Neutrophil (primary cell): ENCODE measurements around the gene CFH.

Experiments used
- H3K27ac ChIP-seq: fragments of 200-600 bp; sonication (generic); 2 replicates; pipeline ENCODE4 v1.5.1; 2016; ENCODE audit warnings: mild to moderate bottlenecking, moderate library complexity
- H3K27me3 ChIP-seq: fragments of 200-600 bp; sonication (generic); 2 replicates; pipeline ENCODE4 v1.6.0; 2016; ENCODE audit warnings: mild to moderate bottlenecking
- H3K36me3 ChIP-seq: fragments of 200-600 bp; sonication (generic); 2 replicates; pipeline ENCODE4 v1.5.1; 2017
- H3K4me1 ChIP-seq, 2 experiments: fragments of 200-600 bp in 1 of 2; sonication (generic) in 1 of 2; 1 replicate in 1 of 2; 2 replicates in 1 of 2; pipeline versions ENCODE4 v1.5.1 to v1.6.1; 2013 to 2016; ENCODE audit warnings: low read depth in 1 of 2, low read length in 1 of 2, mild to moderate bottlenecking in 1 of 2, moderate library complexity in 1 of 2; ENCODE audit not compliant: control insufficient read depth in 1 of 2, insufficient read depth in 1 of 2
- H3K4me3 ChIP-seq, 2 experiments: fragments of 200-600 bp in 1 of 2; sonication (generic) in 1 of 2; 1 replicate in 1 of 2; 2 replicates in 1 of 2; pipeline ENCODE4 v1.5.1; 2013 to 2016; ENCODE audit warnings: low read depth in 1 of 2, low read length in 1 of 2, mild to moderate bottlenecking in 1 of 2, moderate library complexity in 1 of 2
- H3K9me3 ChIP-seq: fragments of 200-600 bp; sonication (generic); 2 replicates; pipeline ENCODE4 v1.5.1; 2016
- CTCF ChIP-seq: fragments of 200-600 bp; sonication (generic); IDR thresholded peaks from 2 replicates; pipeline ENCODE4 v1.5.1; 2016; ENCODE audit warnings: antibody characterized with exemption

The CFH gene

DNA sequence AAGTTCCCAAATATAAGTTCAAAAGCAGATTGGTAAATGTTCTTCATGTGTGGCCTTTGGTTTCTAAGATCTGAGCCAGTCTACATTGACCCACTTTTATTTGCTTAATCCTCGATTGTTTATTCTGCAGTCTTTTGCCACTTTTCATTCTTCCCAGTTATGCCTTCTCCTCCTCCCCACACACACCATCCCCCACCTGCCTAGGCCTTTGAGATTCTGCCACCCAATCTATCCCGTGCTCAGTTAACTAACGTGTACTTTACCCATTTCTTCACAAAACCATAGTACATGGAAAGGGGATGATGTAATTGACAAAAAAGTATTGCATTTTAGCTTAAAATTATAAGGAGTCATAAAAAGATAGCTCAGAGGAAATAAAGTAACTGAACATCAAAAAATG is 3.7 kb downstream of the CFH start:
- Histone ChIP-seq H3K36me3 (no peaks in the 10 kb centered on the region), H3K4me3 (no peak overlapping the region), H3K27ac (no peak overlapping the region), H3K9me3 (no peaks in the 10 kb centered on the region), H3K27me3 (no peaks in the 10 kb centered on the region), H3K4me1 (peaks cover 0 to 7% of the 10 kb centered on the region in 2 experiments)
- no peak for TF ChIP-seq CTCF

GRCh38 chr1:196659471-196659870 is 7.6 kb downstream of the CFH start:
- Histone ChIP-seq H3K4me3 (no peak overlapping the region), H3K27me3 (no peaks in the 10 kb centered on the region), H3K9me3 (no peaks in the 10 kb centered on the region), H3K4me1 (peaks cover 0 to 7% of the 10 kb centered on the region in 2 experiments), H3K27ac (no peak overlapping the region), H3K36me3 (no peaks in the 10 kb centered on the region)
- no peak for TF ChIP-seq CTCF

DNA sequence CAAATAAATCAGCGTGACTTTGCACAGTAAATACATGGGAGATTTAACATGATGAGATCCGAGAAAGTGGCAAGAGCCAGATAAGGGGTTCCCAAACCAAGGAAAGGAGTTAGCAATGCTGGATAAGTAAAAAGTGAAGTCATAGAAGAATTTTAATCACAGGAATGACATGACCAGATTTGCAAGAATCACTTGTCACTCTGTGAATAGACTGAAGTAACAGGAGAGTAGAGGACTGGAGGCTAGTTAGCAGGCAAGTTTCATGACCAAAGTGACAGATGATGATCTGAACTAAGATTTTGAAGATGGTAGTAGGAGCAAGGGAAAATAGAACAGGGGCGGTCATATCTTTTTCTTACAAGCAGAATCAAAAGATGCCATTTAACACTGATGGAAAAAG is 8.4 kb downstream of the CFH start:
- TF ChIP-seq CTCF: no peak
- Histone ChIP-seq H3K27me3 (no peaks in the 10 kb centered on the region), H3K36me3 (no peaks in the 10 kb centered on the region), H3K4me1 (peaks cover 0 to 7% of the 10 kb centered on the region in 2 experiments), H3K4me3 (no peak overlapping the region), H3K9me3 (no peaks in the 10 kb centered on the region), H3K27ac (no peak overlapping the region)

GRCh38 chr1:196660852-196661251 is 9.0 kb downstream of the CFH start:
- Histone ChIP-seq H3K27me3 (no peaks in the 10 kb centered on the region), H3K4me3 (no peak overlapping the region), H3K27ac (no peak overlapping the region)

DNA sequence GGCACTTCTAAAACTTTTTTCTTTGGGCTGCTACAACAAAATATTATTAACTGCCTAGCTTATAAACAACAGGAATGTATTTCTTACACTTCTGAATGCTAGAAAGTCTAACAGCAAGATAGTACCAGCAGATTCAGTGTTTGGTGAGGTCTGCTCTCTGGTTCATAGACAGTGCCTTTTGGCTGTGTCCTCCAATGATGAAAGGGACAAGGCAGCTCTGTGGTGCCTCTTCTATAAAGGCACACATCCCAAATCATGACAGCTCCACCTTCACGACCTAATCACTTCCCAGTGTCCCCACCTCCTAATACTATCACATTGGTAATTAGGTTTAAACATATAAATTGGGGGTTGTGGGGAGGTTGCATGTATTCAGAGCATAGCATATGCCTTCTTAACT is 9.5 kb downstream of the CFH start:
- H3K9me3 ChIP-seq: no peaks in the 10 kb centered on the region
- no peaks in the 10 kb centered on the region for H3K27me3 ChIP-seq
- H3K36me3 ChIP-seq: no peaks in the 10 kb centered on the region
- H3K27ac ChIP-seq: no peak overlapping the region
- H3K4me1 ChIP-seq: peaks cover 0 to 7% of the 10 kb centered on the region in 2 experiments
- H3K4me3 ChIP-seq: no peak overlapping the region
- TF ChIP-seq CTCF: no peak

More at GRCh38 chr1:196660852-196661251, 9.0 kb downstream of the CFH start:
- no peaks in the 10 kb centered on the region for H3K36me3 ChIP-seq
- H3K4me1 ChIP-seq: peaks cover 0 to 7% of the 10 kb centered on the region in 2 experiments
- no peaks in the 10 kb centered on the region for H3K9me3 ChIP-seq
- no peak for TF ChIP-seq CTCF

DNA sequence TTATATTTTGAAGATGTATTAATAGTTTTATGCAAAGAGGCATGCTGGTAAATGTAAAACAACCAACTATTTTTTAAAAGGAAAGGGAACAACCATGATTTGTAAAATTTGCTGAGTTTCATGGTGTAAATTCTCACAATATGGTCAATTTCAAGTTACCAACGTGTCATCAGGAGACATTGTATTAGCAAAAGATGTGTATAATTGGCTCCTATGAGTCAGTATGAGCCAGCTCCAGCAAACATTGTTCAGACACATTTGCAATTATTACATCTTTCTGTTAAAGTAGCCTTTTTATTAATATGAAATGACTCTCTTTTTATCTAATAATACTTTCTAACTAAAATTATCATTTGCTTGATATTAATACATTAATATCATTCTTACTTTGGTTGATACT is 15.3 kb downstream of the CFH start:
- Histone ChIP-seq H3K27ac (no peak overlapping the region), H3K4me3 (no peak overlapping the region), H3K27me3 (no peaks in the 10 kb centered on the region), H3K9me3 (no peaks in the 10 kb centered on the region), H3K36me3 (no peaks in the 10 kb centered on the region), H3K4me1 (no peaks in the 10 kb centered on the region)
- TF ChIP-seq CTCF: no peak
